ENCODE results near the gene DHDDS. TPM values are rescaled to one million over a fixed set of nuclear protein-coding genes. Genes with fewer than 3 reads are reported as not detected.
A peak's percentile ranks its signal among the peaks of the same experiment; 100 is the strongest.

DHDDS gene
- total RNA-seq, 1 donor = 69.1 TPM

- TF ChIP-seq CTCF (IDR thresholded peaks at IDR 0.05; ENCODE audit: insufficient read depth, low read depth, low read length) = peak; percentile 90
- DNase-seq (ENCODE audit: low read depth) = peak; percentile 56
- no peak overlapping the region for H3K4me3 ChIP-seq (ENCODE audit: low read depth, low read length)
Observed at GRCh38 chr1:26391450-26391849, 40.7 kb upstream of the DHDDS start.

- H3K4me3 ChIP-seq (ENCODE audit: low read depth, low read length) = no peak overlapping the region
- TF ChIP-seq CTCF (IDR thresholded peaks at IDR 0.05; ENCODE audit: insufficient read depth, low read depth, low read length) = no peak
- no peak for DNase-seq (ENCODE audit: low read depth)
Observed at GRCh38 chr1:26395754-26396153, 36.4 kb upstream of the DHDDS start.

GRCh38 chr1:26399034-26399433 lies 33.1 kb upstream of the DHDDS start:
- TF ChIP-seq CTCF (IDR thresholded peaks at IDR 0.05; ENCODE audit: insufficient read depth, low read depth, low read length) = no peak
- DNase-seq (ENCODE audit: low read depth) = no peak

GRCh38 chr1:26401891-26402290 lies 30.2 kb upstream of the DHDDS start:
- H3K4me3 ChIP-seq (ENCODE audit: low read depth, low read length) = no peak overlapping the region
- no peak for TF ChIP-seq CTCF (IDR thresholded peaks at IDR 0.05; ENCODE audit: insufficient read depth, low read depth, low read length)
- no peak for DNase-seq (ENCODE audit: low read depth)

More at GRCh38 chr1:26399034-26399433, 33.1 kb upstream of the DHDDS start:
- H3K4me3 ChIP-seq (ENCODE audit: low read depth, low read length) = no peak overlapping the region

- no peak for DNase-seq (ENCODE audit: low read depth)
- H3K4me3 ChIP-seq (ENCODE audit: low read depth, low read length) = no peak overlapping the region
- TF ChIP-seq CTCF (IDR thresholded peaks at IDR 0.05; ENCODE audit: insufficient read depth, low read depth, low read length) = no peak
Observed at GRCh38 chr1:26403656-26404055, 28.5 kb upstream of the DHDDS start.

GRCh38 chr1:26404641-26405040 lies 27.5 kb upstream of the DHDDS start:
- no peak overlapping the region for H3K4me3 ChIP-seq (ENCODE audit: low read depth, low read length)
- DNase-seq (ENCODE audit: low read depth) = no peak
- TF ChIP-seq CTCF (IDR thresholded peaks at IDR 0.05; ENCODE audit: insufficient read depth, low read depth, low read length) = no peak

- TF ChIP-seq CTCF (IDR thresholded peaks at IDR 0.05; ENCODE audit: insufficient read depth, low read depth, low read length) = no peak
- H3K4me3 ChIP-seq (ENCODE audit: low read depth, low read length) = no peak overlapping the region
- DNase-seq (ENCODE audit: low read depth) = no peak
Observed at GRCh38 chr1:26405281-26405915, 26.7 kb upstream of the DHDDS start.

Measured in fibroblast of villous mesenchyme (primary cell).